Endodermal cell (in vitro differentiated cells): ENCODE results near the gene RAB17. TPM values are rescaled to one million over a fixed set of nuclear protein-coding genes. Genes with fewer than 3 reads are reported as not detected.

Experiments used
- DNase-seq: peaks from one replicate; pipeline ENCODE4 v3.0.0-alpha.2; 2017
- H3K27ac ChIP-seq: 2 replicates; pipeline ENCODE4 v1.5.1; 2013; ENCODE audit warnings: mild to moderate bottlenecking, low read depth, low read length, moderate library complexity
- H3K27me3 ChIP-seq: 2 replicates; pipeline ENCODE4 v1.6.1; 2013; ENCODE audit warnings: mild to moderate bottlenecking, low read length, moderate library complexity; ENCODE audit not compliant: insufficient read depth, control insufficient read depth, poor library complexity, severe bottlenecking
- H3K36me3 ChIP-seq: 2 replicates; pipeline ENCODE4 v1.7.0; 2013; ENCODE audit warnings: mild to moderate bottlenecking, low read length, moderate library complexity; ENCODE audit not compliant: control insufficient read depth, insufficient read depth
- H3K4me1 ChIP-seq: one replicate; pipeline ENCODE4 v1.7.0; 2013; ENCODE audit warnings: low read length; ENCODE audit not compliant: control insufficient read depth, insufficient read depth
- H3K4me3 ChIP-seq: 2 replicates; pipeline ENCODE4 v1.5.1; 2013; ENCODE audit warnings: mild to moderate bottlenecking, low read length, moderate library complexity
- H3K9ac ChIP-seq: 2 replicates; pipeline ENCODE4 v1.6.1; 2013; ENCODE audit warnings: mild to moderate bottlenecking, low read length, moderate library complexity; ENCODE audit not compliant: poor library complexity, severe bottlenecking; ENCODE audit errors: extremely low read depth
- H3K9me3 ChIP-seq: 2 replicates; pipeline ENCODE4 v1.6.1; 2013; ENCODE audit warnings: mild to moderate bottlenecking, low read length, moderate library complexity; ENCODE audit not compliant: control insufficient read depth
- H3K27ac Mint-ChIP-seq: 2 replicates; pipeline ENCODE4 v1.8.0; 2020; ENCODE audit warnings: mixed read lengths
- H3K27me3 Mint-ChIP-seq: 2 replicates; pipeline ENCODE4 v1.8.0; 2021; ENCODE audit warnings: mild to moderate bottlenecking, mixed read lengths; ENCODE audit not compliant: insufficient read depth
- H3K36me3 Mint-ChIP-seq: 2 replicates; pipeline ENCODE4 v1.8.0; 2020; ENCODE audit warnings: low read depth, mixed read lengths
- H3K4me1 Mint-ChIP-seq: 2 replicates; pipeline ENCODE4 v1.8.0; 2020; ENCODE audit warnings: mixed read lengths
- H3K4me3 Mint-ChIP-seq: 2 replicates; pipeline ENCODE4 v1.8.0; 2020; ENCODE audit warnings: mild to moderate bottlenecking, moderate library complexity, mixed read lengths
- H3K9me3 Mint-ChIP-seq: 2 replicates; pipeline ENCODE4 v1.8.0; 2020; ENCODE audit warnings: mild to moderate bottlenecking, mixed read lengths
- WGBS, 2 experiments: methylation state at CpG; one replicate each; pipeline versions ENCODE4 v1.1.5 to v1.1.7; 2013; ENCODE audit warnings: missing lambda C conversion rate in 2 of 2, mixed read lengths in 1 of 2; ENCODE audit not compliant: insufficient coverage in 1 of 2, insufficient read length in 1 of 2; 5-methylcytosine and 5-hydroxymethylcytosine counted together
- total RNA-seq, 2 donors: library from RNA; stranded (reverse); fragmentation: NEBNext Ultra II Directional in 1 of 2; extraction: Animal tissue kit (Norgen Biotek cat#: 25700) in 1 of 2; gene quantifications; 2 replicates in 1 of 2; 3 replicates in 1 of 2; pipeline ENCODE4 v1.2.1, GENCODE V29; 2021
- TF ChIP-seq, protein P1 (sequence below): fragments of 200-600 bp; sonication (generic); conservative IDR thresholded peaks from 2 replicates; pipeline ENCODE4 v1.5.0; 2021; ENCODE audit warnings: antibody characterized with exemption, mild to moderate bottlenecking

The RAB17 gene
- total RNA-seq, 2 donors from 2014 or later: 235 to 369 TPM

DNA sequence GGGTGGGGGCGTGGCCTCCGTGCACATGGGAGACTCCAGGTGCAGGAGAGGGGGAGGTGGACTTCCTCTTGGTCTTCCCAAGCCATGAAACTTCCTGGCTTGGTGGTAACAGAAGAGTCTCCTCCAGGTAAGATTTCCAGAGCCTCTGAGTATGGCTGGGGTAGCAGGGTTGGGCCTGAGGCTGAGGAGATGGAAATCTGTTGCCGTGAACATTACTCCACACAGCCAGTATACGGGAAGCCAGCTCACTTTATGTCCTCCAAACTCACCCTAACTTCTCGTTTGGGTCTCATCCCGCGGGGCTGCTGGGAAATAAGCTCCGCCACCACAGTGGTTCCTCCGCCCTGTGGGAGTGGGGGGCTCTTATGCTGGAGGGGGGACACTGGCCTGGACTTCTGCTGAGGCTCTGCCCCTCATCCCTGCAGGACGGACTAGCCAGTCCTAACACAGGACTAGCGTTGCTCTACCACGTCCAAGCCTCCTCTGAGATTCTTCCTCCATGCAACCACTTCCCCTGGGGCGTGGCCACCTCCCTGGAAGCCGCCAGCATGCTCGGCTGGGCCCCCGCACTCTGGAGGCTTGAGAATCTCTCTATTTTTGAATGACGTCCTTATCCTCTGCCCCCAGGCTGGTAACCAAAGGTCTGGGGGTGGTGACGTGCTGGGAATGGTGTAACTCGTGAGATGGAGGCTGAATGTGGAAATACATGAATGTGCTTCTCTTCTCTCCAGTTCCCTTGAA, 777 bp upstream of the RAB17 start:
- no peak overlapping the region for H3K27ac ChIP-seq
- Mint-ChIP-seq H3K36me3 (peaks cover 31% of the 10 kb centered on the region), H3K4me1 (peaks cover 60% of the 10 kb centered on the region), H3K4me3 (peak overlapping the region; percentile 81), H3K27me3 (no peaks in the 10 kb centered on the region), H3K27ac (peak overlapping the region; percentile 89), H3K9me3 (peaks cover 5% of the 10 kb centered on the region)
- TF ChIP-seq, protein P1, sequence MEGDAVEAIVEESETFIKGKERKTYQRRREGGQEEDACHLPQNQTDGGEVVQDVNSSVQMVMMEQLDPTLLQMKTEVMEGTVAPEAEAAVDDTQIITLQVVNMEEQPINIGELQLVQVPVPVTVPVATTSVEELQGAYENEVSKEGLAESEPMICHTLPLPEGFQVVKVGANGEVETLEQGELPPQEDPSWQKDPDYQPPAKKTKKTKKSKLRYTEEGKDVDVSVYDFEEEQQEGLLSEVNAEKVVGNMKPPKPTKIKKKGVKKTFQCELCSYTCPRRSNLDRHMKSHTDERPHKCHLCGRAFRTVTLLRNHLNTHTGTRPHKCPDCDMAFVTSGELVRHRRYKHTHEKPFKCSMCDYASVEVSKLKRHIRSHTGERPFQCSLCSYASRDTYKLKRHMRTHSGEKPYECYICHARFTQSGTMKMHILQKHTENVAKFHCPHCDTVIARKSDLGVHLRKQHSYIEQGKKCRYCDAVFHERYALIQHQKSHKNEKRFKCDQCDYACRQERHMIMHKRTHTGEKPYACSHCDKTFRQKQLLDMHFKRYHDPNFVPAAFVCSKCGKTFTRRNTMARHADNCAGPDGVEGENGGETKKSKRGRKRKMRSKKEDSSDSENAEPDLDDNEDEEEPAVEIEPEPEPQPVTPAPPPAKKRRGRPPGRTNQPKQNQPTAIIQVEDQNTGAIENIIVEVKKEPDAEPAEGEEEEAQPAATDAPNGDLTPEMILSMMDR: no peak
- peaks cover 49% of the 10 kb centered on the region for H3K36me3 ChIP-seq
- peak overlapping the region; percentile 83 for H3K9ac ChIP-seq
- H3K9me3 ChIP-seq: peaks cover 14% of the 10 kb centered on the region
- DNase-seq: peak; percentile 95
- peaks cover 28% of the 10 kb centered on the region for H3K4me1 ChIP-seq
- H3K4me3 ChIP-seq: peak overlapping the region; percentile 85
- no peaks in the 10 kb centered on the region for H3K27me3 ChIP-seq
- WGBS, 2 experiments: 86 to 92% methylated on average over 10 to 19 of the region's 19 CpGs

DNA sequence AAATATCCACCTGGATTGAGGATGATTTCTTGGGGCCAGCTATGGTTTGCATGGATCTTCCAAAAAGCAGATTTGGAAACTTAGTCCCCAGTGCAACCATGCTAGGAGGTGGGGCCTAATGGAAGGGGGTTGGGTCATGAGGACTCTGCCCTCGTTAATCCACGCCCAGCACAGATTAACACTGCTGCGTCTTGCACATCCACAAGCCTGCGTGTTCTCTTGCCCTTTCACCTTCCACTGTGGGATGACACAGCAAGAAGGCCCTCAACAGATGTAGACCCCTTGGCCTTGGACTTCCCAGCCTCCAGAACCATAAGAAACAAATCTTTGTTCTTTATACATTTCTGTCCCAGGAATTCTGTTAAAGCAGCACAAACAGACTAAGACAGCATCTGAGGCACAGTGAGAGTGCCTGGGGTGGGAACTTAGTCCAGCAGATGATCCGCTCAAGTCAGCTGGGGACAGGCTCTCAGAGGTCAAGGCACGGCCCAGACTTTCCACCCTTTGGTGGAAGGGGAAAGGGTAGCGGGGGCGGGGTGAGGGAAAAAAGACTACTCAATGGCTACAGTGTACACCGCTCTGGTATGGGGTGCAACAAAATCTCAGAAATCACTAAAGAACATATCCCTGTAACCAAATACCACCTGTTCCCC, 2.4 kb downstream of the RAB17 start:
- Mint-ChIP-seq H3K36me3 (peaks cover 51% of the 10 kb centered on the region), H3K27me3 (no peaks in the 10 kb centered on the region), H3K27ac (peak overlapping the region; percentile 79), H3K9me3 (peaks cover 3% of the 10 kb centered on the region), H3K4me1 (peaks cover 56% of the 10 kb centered on the region), H3K4me3 (peak overlapping the region; percentile 81)
- peaks cover 29% of the 10 kb centered on the region for H3K4me1 ChIP-seq
- TF ChIP-seq, protein P1: no peak
- WGBS, 2 experiments: 88 to 92% methylated on average over 4 to 9 of the region's 9 CpGs
- peaks cover 68% of the 10 kb centered on the region for H3K36me3 ChIP-seq
- no peaks in the 10 kb centered on the region for H3K27me3 ChIP-seq
- H3K9ac ChIP-seq: peak overlapping the region; percentile 83
- peaks cover 14% of the 10 kb centered on the region for H3K9me3 ChIP-seq
- no peak overlapping the region for H3K27ac ChIP-seq
- DNase-seq: peak; percentile 70
- peak overlapping the region; percentile 85 for H3K4me3 ChIP-seq

DNA sequence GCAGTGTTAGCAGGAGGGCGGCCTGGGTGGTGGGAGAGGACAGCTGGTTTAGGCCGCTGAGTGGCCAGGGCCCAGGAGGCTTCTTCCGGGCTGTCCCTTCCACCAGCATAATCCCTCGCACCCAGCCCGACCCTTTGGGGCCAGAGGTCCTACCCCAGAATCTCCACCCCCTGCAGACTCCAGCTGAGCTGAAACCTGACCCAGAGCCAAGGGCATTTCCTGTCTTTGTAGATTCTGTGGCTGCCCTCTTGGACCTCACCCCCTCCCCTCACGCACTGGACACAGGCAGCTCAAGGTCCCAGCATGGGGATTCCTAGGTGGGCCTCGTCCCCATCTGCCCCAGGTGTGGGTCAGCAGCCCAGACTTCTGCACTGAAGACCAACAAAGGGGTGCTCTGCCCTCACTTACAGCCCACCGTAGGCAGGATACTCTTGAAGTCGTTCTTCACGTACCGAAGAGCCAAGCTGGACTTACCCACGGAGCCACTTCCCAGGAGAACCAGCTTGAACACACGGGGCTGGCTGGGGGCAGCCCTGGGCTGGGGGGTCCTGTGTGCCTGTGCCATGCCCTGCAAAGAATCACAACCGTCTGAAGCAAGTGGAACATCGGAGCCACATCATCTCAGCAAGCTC, 4.8 kb downstream of the RAB17 start:
- H3K9me3 ChIP-seq: peaks cover 14% of the 10 kb centered on the region
- peak overlapping the region; percentile 85 for H3K4me3 ChIP-seq
- H3K27me3 ChIP-seq: no peaks in the 10 kb centered on the region
- Mint-ChIP-seq H3K27me3 (no peaks in the 10 kb centered on the region), H3K36me3 (peaks cover 62% of the 10 kb centered on the region), H3K4me3 (peak overlapping the region; percentile 81), H3K27ac (peak overlapping the region; percentile 80), H3K4me1 (peaks cover 43% of the 10 kb centered on the region), H3K9me3 (peaks cover 3% of the 10 kb centered on the region)
- no peak for DNase-seq
- H3K27ac ChIP-seq: no peak overlapping the region
- H3K9ac ChIP-seq: peak overlapping the region; percentile 7
- H3K4me1 ChIP-seq: peaks cover 26% of the 10 kb centered on the region
- H3K36me3 ChIP-seq: peaks cover 75% of the 10 kb centered on the region
- 83 to 91% methylated on average over 5 to 15 of the region's 15 CpGs for WGBS, 2 experiments
- TF ChIP-seq, protein P1: no peak
